Breast epithelium (tissue), 3 donors: ENCODE data around the gene HBG2.

ENCODE experiments used
- POLR2A ChIP-seq: fragments of 450-650 bp; IDR thresholded peaks from one replicate; pipeline ENCODE4 v1.6.1; 2016; ENCODE audit warnings: antibody characterized with exemption, mild to moderate bottlenecking, moderate library complexity
- POLR2AphosphoS5 ChIP-seq, 3 donors: sonication (generic); formaldehyde crosslinking; IDR thresholded peaks; one replicate each; pipeline ENCODE4 v1.6.1; 2017; ENCODE audit warnings: antibody characterized with exemption in 3 of 3
- TF ChIP-seq, protein P1 (sequence below), 3 donors: fragments of 450-650 bp; IDR thresholded peaks; one replicate each; pipeline ENCODE4 v1.5.1; 2016 to 2017; ENCODE audit warnings: antibody characterized with exemption in 3 of 3, mild to moderate bottlenecking in 3 of 3, moderate library complexity in 3 of 3

DNA sequence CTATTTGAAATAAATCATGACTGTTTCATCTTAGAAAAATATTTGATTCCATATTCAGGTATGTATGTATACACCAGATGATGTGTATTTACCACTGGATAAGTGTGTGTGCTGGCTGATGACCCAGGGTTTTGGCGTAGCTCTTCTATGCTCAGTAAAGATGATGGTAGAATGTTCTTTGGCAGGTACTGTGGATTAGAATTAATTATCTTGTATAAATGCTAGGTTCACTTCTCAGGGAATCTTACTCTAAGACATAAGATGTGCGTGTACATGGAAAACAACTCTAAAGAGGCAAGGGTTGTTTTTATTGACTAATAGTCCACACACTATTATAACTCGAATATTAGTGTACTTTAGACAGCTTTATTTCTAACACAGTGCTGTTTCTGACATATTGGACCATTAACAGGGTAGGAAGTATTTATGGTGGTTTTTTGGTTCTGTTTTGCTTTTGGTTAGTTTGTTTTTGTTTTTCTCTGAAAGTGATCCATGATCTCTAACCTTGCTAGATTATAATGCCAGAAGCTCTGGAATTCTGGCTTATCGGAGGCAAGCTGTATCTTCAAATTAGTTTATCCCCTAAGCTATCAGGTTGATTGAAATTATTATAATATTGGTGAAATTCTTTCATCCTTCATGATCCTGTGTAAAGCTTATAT lies 3.9 kb downstream of the HBG2 start:
- no peak for TF ChIP-seq POLR2A
- TF ChIP-seq, protein P1, sequence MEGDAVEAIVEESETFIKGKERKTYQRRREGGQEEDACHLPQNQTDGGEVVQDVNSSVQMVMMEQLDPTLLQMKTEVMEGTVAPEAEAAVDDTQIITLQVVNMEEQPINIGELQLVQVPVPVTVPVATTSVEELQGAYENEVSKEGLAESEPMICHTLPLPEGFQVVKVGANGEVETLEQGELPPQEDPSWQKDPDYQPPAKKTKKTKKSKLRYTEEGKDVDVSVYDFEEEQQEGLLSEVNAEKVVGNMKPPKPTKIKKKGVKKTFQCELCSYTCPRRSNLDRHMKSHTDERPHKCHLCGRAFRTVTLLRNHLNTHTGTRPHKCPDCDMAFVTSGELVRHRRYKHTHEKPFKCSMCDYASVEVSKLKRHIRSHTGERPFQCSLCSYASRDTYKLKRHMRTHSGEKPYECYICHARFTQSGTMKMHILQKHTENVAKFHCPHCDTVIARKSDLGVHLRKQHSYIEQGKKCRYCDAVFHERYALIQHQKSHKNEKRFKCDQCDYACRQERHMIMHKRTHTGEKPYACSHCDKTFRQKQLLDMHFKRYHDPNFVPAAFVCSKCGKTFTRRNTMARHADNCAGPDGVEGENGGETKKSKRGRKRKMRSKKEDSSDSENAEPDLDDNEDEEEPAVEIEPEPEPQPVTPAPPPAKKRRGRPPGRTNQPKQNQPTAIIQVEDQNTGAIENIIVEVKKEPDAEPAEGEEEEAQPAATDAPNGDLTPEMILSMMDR (IDR thresholded peaks at IDR 0.05), result no peak
- TF ChIP-seq POLR2AphosphoS5 (IDR thresholded peaks at IDR 0.05), result no peak
